Mesendoderm (in vitro differentiated cells): ENCODE data around the gene BPIFB3.

ENCODE experiments used
- DNase-seq: peaks from one replicate; pipeline ENCODE4 v3.0.0; 2013
- H2AK5ac ChIP-seq: 2 replicates; pipeline ENCODE4 v1.6.1; 2013; ENCODE audit warnings: low read length, inconsistent platforms
- H2BK120ac ChIP-seq: 2 replicates; pipeline ENCODE4 v1.6.1; 2013; ENCODE audit warnings: low read depth, mild to moderate bottlenecking, low read length, moderate library complexity, mixed read lengths
- H2BK15ac ChIP-seq: replicated peaks from 2 replicates; pipeline ENCODE4 v1.6.1; 2013; ENCODE audit warnings: low read depth, mild to moderate bottlenecking, moderate library complexity
- H2BK5ac ChIP-seq: 2 replicates; pipeline ENCODE4 v1.6.1; 2013; ENCODE audit warnings: low read length, inconsistent platforms
- H3K18ac ChIP-seq: 2 replicates; pipeline ENCODE4 v1.6.1; 2013; ENCODE audit warnings: mild to moderate bottlenecking, low read length, mixed read lengths
- H3K23ac ChIP-seq: one replicate; pipeline ENCODE4 v1.6.1; 2013; ENCODE audit warnings: low read length
- H3K27ac ChIP-seq: 2 replicates; pipeline ENCODE4 v1.5.1; 2013; ENCODE audit warnings: low read depth, mild to moderate bottlenecking, inconsistent platforms, low read length, moderate library complexity
- H3K27me3 ChIP-seq: 2 replicates; pipeline ENCODE4 v1.6.1; 2013; ENCODE audit warnings: low read length, control low read depth, mild to moderate bottlenecking, inconsistent platforms; ENCODE audit not compliant: insufficient read depth, poor library complexity
- H3K36me3 ChIP-seq: 2 replicates; pipeline ENCODE4 v1.6.1; 2013; ENCODE audit warnings: low read length, inconsistent platforms; ENCODE audit not compliant: control insufficient read depth, insufficient read depth
- H3K4ac ChIP-seq: one replicate; pipeline ENCODE4 v1.6.1; 2013; ENCODE audit warnings: low read depth, mild to moderate bottlenecking, low read length, moderate library complexity
- H3K4me1 ChIP-seq: 2 replicates; pipeline ENCODE4 v1.6.1; 2013; ENCODE audit warnings: low read depth, low read length, inconsistent platforms; ENCODE audit not compliant: control insufficient read depth
- H3K4me2 ChIP-seq: 2 replicates; pipeline ENCODE4 v1.6.1; 2013; ENCODE audit warnings: low read length
- H3K4me3 ChIP-seq: 2 replicates; pipeline ENCODE4 v1.5.1; 2013; ENCODE audit warnings: mild to moderate bottlenecking, low read length
- H3K56ac ChIP-seq: one replicate; pipeline ENCODE4 v1.6.1; 2013; ENCODE audit warnings: low read length
- H3K79me1 ChIP-seq: 2 replicates; pipeline ENCODE4 v1.6.1; 2013; ENCODE audit warnings: low read length, inconsistent platforms
- H3K79me2 ChIP-seq: 2 replicates; pipeline ENCODE4 v1.6.1; 2013; ENCODE audit warnings: mild to moderate bottlenecking, low read length; ENCODE audit not compliant: control insufficient read depth, insufficient read depth
- H3K9ac ChIP-seq: 2 replicates; pipeline ENCODE4 v1.6.1; 2013; ENCODE audit warnings: low read length, inconsistent platforms
- H4K5ac ChIP-seq: one replicate; pipeline ENCODE4 v1.6.1; 2013; ENCODE audit warnings: low read length
- H4K8ac ChIP-seq: one replicate; pipeline ENCODE4 v1.6.1; 2013; ENCODE audit warnings: low read depth, mild to moderate bottlenecking, control low read depth, low read length, moderate library complexity
- WGBS: extraction: QIAGEN DNeasy Blood & Tissue Kit; methylation state at CpG from one replicate; pipeline ENCODE4 v1.1.7; 2013; ENCODE audit warnings: low lambda C conversion rate, missing lambda C conversion rate; ENCODE audit not compliant: insufficient coverage; ENCODE audit errors: extremely low coverage; 5-methylcytosine and 5-hydroxymethylcytosine counted together

BPIFB3 gene

GRCh38 chr20:33016581-33017109, 37.1 kb upstream of the BPIFB3 start:
- H3K79me1 ChIP-seq, result no peaks in the 10 kb centered on the region
- no peak overlapping the region for H3K4me3 ChIP-seq
- H2BK15ac ChIP-seq, result no peak overlapping the region
- H3K4me1 ChIP-seq, result peaks cover 9% of the 10 kb centered on the region
- no peak overlapping the region for H4K8ac ChIP-seq
- no peaks in the 10 kb centered on the region for H3K79me2 ChIP-seq
- no peaks in the 10 kb centered on the region for H3K27me3 ChIP-seq
- H3K23ac ChIP-seq, result no peak overlapping the region
- WGBS, result no CpG with 5 or more reads among the region's 7 CpGs
- H3K56ac ChIP-seq, result peak overlapping the region; percentile 22
- no peak overlapping the region for H3K9ac ChIP-seq
- H4K5ac ChIP-seq, result no peak overlapping the region
- no peak overlapping the region for H3K4ac ChIP-seq
- H3K36me3 ChIP-seq, result no peaks in the 10 kb centered on the region
- H2BK5ac ChIP-seq, result no peak overlapping the region
- H3K18ac ChIP-seq, result no peak overlapping the region
- no peak overlapping the region for H3K27ac ChIP-seq
- DNase-seq, result no peak
- H2AK5ac ChIP-seq, result peak overlapping the region; percentile 59
- H2BK120ac ChIP-seq, result no peak overlapping the region
- no peak overlapping the region for H3K4me2 ChIP-seq

GRCh38 chr20:33017542-33017941, 36.2 kb upstream of the BPIFB3 start:
- Histone ChIP-seq H3K27me3 (no peaks in the 10 kb centered on the region), H4K5ac (no peak overlapping the region), H3K56ac (no peak overlapping the region), H3K4me3 (no peak overlapping the region), H3K27ac (no peak overlapping the region), H2BK15ac (no peak overlapping the region), H2BK120ac (no peak overlapping the region), H3K79me1 (no peaks in the 10 kb centered on the region), H3K4me1 (peaks cover 9% of the 10 kb centered on the region), H3K4me2 (no peak overlapping the region), H3K36me3 (no peaks in the 10 kb centered on the region), H2AK5ac (no peak overlapping the region), H3K9ac (no peak overlapping the region), H3K79me2 (no peaks in the 10 kb centered on the region), H3K18ac (no peak overlapping the region), H3K23ac (no peak overlapping the region), H3K4ac (no peak overlapping the region), H2BK5ac (no peak overlapping the region), H4K8ac (no peak overlapping the region)
- no CpG with 5 or more reads among the region's 7 CpGs for WGBS
- DNase-seq, result no peak

- peak overlapping the region; percentile 0 for H3K4ac ChIP-seq
- no peaks in the 10 kb centered on the region for H3K79me2 ChIP-seq
- no peak overlapping the region for H2AK5ac ChIP-seq
- no peak overlapping the region for H4K5ac ChIP-seq
- no peak overlapping the region for H3K4me3 ChIP-seq
- no peak overlapping the region for H3K18ac ChIP-seq
- H3K4me2 ChIP-seq, result no peak overlapping the region
- no peak overlapping the region for H2BK5ac ChIP-seq
- no peak overlapping the region for H3K56ac ChIP-seq
- H2BK120ac ChIP-seq, result no peak overlapping the region
- peaks cover 9% of the 10 kb centered on the region for H3K4me1 ChIP-seq
- no peak overlapping the region for H3K23ac ChIP-seq
- no peak overlapping the region for H3K9ac ChIP-seq
- no peaks in the 10 kb centered on the region for H3K27me3 ChIP-seq
- no peak overlapping the region for H3K27ac ChIP-seq
- H3K79me1 ChIP-seq, result no peaks in the 10 kb centered on the region
- H4K8ac ChIP-seq, result no peak overlapping the region
- no CpG with 5 or more reads among the region's 14 CpGs for WGBS
- no peak overlapping the region for H2BK15ac ChIP-seq
- no peaks in the 10 kb centered on the region for H3K36me3 ChIP-seq
- DNase-seq, result no peak
Observed at GRCh38 chr20:33018169-33018931, 35.4 kb upstream of the BPIFB3 start.

- H3K36me3 ChIP-seq, result no peaks in the 10 kb centered on the region
- H3K79me2 ChIP-seq, result no peaks in the 10 kb centered on the region
- no peak overlapping the region for H2BK5ac ChIP-seq
- no peak overlapping the region for H4K8ac ChIP-seq
- H3K4me3 ChIP-seq, result no peak overlapping the region
- no peaks in the 10 kb centered on the region for H3K79me1 ChIP-seq
- no peak overlapping the region for H3K27ac ChIP-seq
- no peak overlapping the region for H3K4ac ChIP-seq
- no peak overlapping the region for H3K23ac ChIP-seq
- DNase-seq, result no peak
- no peak overlapping the region for H3K9ac ChIP-seq
- no peak overlapping the region for H4K5ac ChIP-seq
- H2BK120ac ChIP-seq, result no peak overlapping the region
- H3K56ac ChIP-seq, result no peak overlapping the region
- H2AK5ac ChIP-seq, result no peak overlapping the region
- WGBS, result no CpG with 5 or more reads among the region's 23 CpGs
- H3K18ac ChIP-seq, result no peak overlapping the region
- H2BK15ac ChIP-seq, result no peak overlapping the region
- H3K4me1 ChIP-seq, result peaks cover 12% of the 10 kb centered on the region
- no peaks in the 10 kb centered on the region for H3K27me3 ChIP-seq
- H3K4me2 ChIP-seq, result no peak overlapping the region
Observed at GRCh38 chr20:33019465-33020277, 34.0 kb upstream of the BPIFB3 start.

- no peak overlapping the region for H3K27ac ChIP-seq
- no peak overlapping the region for H2BK120ac ChIP-seq
- no peak overlapping the region for H3K23ac ChIP-seq
- H2AK5ac ChIP-seq, result no peak overlapping the region
- H4K8ac ChIP-seq, result no peak overlapping the region
- no peak overlapping the region for H3K4ac ChIP-seq
- H3K9ac ChIP-seq, result no peak overlapping the region
- no peaks in the 10 kb centered on the region for H3K27me3 ChIP-seq
- H3K4me1 ChIP-seq, result peaks cover 7% of the 10 kb centered on the region
- H3K79me2 ChIP-seq, result no peaks in the 10 kb centered on the region
- no peaks in the 10 kb centered on the region for H3K79me1 ChIP-seq
- no peak for DNase-seq
- no CpG with 5 or more reads among the region's 18 CpGs for WGBS
- no peak overlapping the region for H3K4me3 ChIP-seq
- H3K18ac ChIP-seq, result no peak overlapping the region
- no peak overlapping the region for H3K56ac ChIP-seq
- H4K5ac ChIP-seq, result no peak overlapping the region
- no peak overlapping the region for H2BK15ac ChIP-seq
- H3K4me2 ChIP-seq, result no peak overlapping the region
- H2BK5ac ChIP-seq, result no peak overlapping the region
- H3K36me3 ChIP-seq, result no peaks in the 10 kb centered on the region
Observed at GRCh38 chr20:33020278-33021161, 33.2 kb upstream of the BPIFB3 start.
